Ureter (tissue), 1 donor: Measurements from ENCODE around the gene SLC2A11. TPM values are rescaled to one million over a fixed set of nuclear protein-coding genes. Genes with fewer than 3 reads are reported as not detected.
"Not testable (repeated sequence)": the region's sequence is repeated elsewhere in the genome, so short reads cannot be mapped to it uniquely, and the experiment has no call there.

ENCODE experiments used
- DNase-seq: peaks from one replicate; pipeline ENCODE4 v3.0.0-alpha.2; 2020; ENCODE audit warnings: low spot score
- total RNA-seq: library from RNA; stranded (reverse); gene quantifications from one replicate; pipeline ENCODE4 v1.2.4, GENCODE V29; 2023
- donor health status: DM: yes; HTN: yes; CAD: no.

The SLC2A11 gene
- total RNA-seq, 1 donor from 2014 or later, result 15.0 TPM

DNA sequence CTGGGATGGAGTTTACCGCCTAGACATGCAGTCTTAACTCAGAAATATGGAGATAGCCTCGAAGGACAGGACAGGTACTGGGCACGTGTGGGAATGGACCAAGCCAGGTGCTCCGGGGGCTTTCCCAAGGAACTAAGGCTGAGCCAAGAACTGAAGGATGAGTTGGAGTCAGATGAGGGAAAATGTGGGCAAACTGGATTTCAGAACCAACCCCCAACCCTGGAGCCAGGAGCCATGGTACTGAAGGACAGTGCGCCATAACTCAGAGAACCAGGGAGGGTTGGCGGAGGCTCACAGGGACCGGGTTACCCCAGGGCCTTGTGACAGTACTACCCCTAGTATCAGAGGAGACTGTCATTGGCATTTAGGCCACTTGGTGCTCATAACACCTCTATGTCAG lies 34.1 kb downstream of the SLC2A11 start:
- DNase-seq, result no peak

DNA sequence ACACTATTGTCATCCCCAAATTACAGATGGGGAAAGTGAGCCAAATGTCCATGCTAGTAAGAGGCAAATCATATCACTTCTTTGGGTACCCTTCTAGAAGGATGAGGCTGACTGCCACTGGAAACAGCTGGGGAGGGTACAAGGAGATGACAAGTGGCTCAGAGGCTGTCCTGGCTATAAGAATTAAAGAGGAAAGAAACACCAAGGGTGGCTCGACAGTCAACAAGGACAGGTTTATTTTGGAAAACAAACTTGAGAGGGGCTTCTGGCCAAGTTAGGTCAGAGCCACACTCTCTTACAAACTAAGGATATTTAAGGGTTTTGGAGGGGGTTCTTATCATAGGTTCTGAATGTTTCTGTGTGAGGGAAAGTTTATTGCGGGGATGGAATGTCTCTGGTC lies 34.5 kb downstream of the SLC2A11 start:
- no peak for DNase-seq

DNA sequence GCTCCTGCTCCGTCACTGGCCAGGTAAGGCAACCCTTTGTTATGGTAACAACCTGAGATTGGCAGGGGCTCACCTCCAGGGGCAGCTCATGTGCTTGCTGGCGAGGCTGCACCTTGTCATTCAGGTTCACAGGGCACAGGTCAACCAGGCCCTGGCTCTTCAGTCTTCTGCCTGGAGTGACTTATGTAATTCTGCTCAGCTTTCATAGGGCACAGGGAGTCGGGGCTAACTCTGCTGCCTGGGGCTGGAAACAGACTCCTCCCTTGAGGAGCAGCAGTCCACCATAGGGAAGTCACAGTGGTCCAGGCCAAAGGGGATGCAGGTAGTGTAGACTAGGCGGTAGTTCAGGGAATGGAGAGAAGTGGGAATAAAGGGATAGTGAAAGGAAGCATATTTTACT lies 35.0 kb downstream of the SLC2A11 start:
- no peak for DNase-seq

DNA sequence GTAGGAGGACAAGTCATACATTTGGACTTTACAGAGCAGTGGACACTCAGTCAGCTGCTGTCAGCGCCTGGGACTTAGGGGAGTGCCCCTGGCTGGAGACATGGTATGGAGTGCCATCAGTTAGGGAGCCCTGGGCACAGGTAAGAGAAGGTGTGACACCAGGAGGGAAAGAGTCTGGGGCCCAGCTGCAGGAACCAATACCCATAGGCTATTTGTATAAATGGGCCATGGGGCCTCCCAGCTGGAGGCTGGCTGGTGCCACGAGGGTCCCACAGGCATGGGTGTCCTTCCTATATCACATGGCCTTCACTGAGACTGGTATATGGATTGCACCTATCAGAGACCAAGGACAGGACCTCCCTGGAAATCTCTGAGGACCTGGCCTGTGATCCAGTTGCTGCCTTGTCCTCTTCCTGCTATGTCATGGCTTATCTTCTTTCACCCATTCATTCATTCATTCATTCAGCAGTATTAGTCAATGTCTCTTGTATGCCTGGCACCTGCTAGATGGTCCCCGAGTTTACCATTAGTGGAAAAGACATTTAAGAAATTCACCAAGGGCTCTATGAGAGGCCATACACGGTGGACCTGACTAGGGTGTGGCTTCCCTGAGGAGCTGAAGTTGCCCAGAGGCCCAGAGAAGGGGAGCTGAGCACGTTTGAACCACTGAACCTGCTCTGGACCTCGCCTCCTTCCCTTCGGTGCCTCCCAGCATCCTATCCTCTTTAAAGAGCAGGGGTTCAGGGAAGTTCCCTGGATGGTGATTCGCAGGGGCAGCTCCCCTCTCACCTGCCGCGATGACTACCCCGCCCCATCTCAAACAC lies 35.7 kb downstream of the SLC2A11 start:
- no peak for DNase-seq

DNA sequence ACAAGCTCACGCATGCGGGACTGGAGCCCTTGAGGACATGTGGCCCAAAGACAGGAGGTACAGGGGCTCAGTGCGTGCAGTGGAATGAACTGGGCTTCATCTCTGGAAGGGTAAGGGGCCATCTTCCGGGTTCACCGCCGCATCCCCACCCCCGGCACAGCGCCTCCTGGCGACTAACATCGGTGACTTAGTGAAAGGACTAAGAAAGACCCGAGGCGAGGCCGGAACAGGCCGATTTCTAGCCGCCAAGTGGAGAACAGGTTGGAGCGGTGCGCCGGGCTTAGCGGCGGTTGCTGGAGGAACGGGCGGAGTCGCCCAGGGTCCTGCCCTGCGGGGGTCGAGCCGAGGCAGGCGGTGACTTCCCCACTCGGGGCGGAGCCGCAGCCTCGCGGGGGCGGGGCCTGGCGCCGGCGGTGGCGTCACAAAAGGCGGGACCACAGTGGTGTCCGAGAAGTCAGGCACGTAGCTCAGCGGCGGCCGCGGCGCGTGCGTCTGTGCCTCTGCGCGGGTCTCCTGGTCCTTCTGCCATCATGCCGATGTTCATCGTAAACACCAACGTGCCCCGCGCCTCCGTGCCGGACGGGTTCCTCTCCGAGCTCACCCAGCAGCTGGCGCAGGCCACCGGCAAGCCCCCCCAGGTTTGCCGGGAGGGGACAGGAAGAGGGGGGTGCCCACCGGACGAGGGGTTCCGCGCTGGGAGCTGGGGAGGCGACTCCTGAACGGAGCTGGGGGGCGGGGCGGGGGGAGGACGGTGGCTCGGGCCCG lies 36.5 kb downstream of the SLC2A11 start, which contains the start of gene MIF:
MIF (plus strand) TSS at position 439 of the 765 bp plus-strand sequence; CDS start at position 531, 92 bp downstream.
- peak; percentile 98 for DNase-seq

DNA sequence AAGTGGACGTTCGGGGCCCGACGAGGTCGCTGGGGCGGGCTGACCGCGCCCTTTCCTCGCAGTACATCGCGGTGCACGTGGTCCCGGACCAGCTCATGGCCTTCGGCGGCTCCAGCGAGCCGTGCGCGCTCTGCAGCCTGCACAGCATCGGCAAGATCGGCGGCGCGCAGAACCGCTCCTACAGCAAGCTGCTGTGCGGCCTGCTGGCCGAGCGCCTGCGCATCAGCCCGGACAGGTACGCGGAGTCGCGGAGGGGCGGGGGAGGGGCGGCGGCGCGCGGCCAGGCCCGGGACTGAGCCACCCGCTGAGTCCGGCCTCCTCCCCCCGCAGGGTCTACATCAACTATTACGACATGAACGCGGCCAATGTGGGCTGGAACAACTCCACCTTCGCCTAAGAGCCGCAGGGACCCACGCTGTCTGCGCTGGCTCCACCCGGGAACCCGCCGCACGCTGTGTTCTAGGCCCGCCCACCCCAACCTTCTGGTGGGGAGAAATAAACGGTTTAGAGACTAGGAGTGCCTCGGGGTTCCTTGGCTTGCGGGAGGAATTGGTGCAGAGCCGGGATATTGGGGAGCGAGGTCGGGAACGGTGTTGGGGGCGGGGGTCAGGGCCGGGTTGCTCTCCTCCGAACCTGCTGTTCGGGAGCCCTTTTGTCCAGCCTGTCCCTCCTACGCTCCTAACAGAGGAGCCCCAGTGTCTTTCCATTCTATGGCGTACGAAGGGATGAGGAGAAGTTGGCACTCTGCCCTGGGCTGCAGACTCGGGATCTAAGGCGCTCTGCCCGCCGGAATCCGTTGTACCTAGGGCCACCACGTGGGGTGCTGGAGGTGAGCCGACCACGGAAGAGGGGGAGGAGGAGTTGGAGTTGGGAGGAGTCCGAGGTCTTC lies 37.3 kb downstream of the SLC2A11 start:
- DNase-seq, result peak; percentile 83

DNA sequence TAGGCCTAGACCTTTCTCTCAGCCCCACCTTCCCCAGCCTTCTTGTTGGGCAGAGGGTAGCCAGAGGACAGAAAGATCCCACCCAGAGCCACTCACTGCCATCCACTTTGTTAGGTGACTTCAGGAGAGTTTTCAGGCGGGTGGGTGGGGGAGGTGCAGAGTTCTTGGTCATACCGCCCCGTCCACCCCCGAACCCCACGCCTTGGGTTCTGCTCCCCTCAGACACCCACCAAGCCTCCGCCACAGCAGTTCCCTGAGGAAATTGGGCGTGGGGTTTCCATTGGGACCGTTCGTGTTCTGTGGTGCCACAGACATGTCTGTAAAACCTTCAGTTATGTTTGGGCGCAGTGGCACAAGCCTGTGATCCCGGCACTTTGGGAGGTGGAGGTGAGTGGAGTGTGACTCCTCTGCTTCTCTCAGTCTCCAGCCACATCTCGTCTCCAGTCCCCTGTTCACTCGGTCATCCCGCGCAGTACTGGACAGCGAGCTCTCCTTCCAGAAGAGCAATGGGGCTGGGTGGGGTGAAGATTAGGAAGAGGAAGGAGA lies 38.0 kb downstream of the SLC2A11 start:
- no peak for DNase-seq

DNA sequence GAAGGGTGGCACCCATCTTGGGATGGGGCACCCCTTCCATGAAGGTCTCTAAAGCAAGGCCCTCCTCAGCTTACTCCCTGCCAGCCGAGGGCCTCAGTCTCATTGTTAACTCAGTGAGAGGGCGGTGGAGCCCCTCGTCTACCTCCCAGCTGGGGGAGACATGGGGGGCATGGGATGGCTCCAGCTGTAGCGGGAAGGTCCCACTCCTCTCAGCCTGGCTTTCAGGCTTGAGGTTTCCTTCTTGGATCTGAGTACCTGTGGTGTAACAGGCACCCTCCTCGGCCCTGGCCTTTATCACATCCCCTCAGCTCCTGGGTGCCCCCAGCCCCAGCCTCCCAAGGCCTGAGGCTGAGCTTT lies 38.5 kb downstream of the SLC2A11 start:
- DNase-seq, result no peak

DNA sequence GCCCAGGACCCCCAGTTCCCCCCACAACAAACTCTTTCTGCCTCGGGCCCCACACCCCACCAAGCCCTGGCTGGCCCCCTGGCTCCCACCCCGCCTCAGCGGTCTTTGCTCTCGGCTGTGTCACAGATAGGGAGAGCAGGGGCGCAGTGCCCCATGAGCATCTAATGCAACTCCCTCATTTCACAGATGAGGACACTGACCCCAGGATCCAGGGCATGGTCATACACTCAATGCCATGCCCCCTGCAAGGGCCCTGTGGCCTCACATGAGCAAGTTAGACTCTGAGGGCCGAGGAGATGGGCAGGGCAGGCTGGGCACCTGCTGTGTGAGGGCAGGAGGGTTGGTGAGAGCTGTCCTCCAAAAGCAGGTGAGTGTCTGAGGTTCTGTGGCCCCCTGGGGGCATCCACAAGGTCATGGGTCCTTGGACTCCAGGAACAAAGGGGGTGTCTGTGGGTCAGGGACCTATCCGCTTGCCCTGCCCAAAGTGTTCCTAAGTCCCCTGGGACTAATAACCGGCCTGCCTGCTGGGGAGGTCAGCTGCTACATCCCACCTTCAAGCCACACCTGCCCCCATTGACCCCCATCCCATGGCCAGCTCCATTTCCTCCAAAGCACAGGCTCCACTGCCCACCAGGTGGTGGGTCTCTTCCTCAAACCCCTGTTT lies 39.0 kb downstream of the SLC2A11 start:
- DNase-seq, result no peak

DNA sequence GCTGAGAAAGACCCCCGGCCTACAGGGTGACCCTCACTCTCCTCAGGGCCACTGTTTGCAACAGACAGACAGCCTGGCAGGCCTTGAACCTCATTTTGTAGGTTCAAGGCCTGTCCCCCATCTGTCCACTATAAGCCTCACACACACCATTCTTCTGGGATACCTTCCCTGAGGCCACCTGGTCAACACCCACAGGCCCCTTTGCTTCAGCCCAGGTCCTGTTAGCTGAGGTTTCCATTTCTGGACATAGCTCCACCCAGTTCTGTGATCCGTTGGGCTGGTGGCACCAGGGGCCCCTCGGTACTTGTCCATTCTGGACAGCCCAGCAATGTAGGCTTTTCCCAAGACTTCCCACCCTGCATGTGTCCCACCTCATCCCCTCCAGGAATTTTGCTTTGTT lies 39.6 kb downstream of the SLC2A11 start:
- DNase-seq, result no peak

DNA sequence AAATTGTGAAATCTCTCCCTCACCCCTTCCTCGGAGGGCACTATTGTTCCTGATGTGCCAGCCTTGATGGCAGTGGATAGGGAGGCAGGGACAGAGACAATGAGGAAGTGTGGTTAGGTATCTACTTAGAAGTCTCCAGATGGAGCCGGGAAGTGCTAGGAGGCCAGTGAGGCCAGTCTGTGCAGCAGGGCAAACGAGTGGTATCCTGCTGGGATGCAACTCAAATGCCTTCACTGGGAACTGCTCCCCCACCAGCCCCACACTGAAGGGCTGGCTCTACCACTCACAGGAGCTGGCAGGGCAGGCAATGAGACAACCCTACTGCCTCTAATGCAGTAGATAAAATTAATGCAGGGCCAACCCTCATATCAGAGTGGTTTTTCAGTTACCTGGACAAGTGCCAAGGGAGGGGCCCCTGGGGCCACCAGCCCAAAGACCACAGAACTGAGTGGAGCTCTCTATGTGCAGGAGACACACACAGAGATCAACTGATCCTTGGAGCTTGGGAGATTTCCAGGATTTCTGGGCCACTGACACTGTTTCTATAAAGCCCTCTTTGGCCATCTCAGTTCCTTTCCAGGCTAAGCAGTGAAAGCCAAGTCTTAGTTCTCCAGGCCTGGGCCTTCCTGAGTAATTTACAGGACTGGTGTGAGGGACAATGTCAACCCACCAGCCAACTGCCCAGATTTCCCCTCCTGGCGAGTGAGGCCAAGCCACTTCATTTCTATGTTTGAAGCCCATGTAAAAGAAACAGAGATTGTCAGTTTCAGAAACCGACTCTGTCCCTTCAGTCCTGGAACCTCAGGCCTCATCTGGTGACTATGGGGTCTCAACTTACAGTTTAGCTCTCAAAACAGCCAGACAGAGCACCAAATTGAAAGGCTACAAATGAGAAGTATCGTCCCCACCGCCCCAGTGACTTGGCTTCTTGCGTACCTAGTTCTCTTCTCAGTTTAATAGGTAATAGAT lies 40.6 kb downstream of the SLC2A11 start:
- no peak for DNase-seq

DNA sequence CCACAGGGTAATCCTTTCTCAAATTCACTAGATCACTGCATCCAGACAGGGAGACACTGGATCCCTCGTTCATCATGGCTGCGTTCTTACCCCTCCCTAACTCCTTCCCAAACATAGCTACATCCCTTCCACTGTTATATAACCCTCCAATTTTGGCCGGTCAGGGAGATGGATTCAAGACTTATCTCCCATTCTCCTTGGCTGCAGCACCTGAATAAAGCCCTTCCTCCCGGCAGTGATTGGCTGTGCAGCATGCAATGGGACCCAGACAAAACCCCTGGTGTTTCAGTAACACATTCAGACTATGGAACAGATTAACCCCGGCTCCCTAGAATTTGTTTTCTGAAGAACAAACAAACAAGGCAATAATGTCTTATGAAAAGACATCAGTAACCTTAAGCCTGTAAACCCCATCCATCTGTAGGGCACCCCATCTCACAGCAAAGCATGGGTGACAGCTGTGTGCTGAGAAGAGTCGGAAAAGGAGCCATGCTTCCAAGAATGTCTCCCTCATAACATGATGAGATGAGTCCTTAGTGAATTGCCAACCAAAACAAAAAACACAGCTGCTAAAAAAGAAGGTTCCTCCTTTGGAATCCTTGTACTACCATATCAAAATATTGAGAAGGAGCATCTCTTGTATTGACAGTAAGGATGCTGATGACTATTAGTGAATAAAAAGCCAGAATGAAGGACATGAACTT lies 41.5 kb downstream of the SLC2A11 start:
- DNase-seq, result no peak

DNA sequence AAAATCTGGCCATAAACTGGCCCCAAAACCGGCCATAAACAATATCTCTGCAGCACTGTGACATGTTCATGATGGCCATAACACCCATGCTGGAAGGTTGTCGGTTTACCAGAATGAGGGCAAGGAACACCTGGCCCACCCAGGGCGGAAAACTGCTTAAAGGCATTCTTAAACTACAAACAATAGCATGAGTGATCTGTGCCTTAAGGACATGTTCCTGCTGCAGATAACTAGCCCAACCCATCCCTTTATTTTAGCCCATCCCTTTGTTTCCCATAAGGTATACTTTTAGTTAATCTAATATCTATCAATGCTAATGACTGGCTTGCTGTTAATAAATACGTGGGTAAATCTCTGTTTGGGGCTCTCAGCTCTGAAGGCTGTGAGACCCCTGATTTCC lies 42.6 kb downstream of the SLC2A11 start:
- not testable (repeated sequence) for DNase-seq

DNA sequence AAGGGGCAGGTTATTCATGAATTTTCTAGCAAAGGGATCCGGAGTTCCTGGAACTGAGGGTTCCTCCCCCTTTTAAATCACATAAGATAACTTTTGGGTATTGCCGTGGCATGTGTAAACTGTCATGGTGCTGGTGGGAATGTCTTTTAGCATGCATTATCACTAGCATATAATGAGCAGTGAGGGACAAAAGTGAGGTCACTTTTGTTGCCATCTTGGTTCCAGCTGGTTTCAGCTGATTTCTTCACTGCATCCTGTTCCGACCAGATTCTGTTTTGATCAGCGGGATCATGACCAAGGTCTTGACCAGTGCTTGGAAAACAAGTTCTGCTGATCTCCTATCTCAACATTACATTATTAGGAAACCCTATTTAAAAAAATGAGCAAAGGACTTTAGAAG lies 43.9 kb downstream of the SLC2A11 start:
- no peak for DNase-seq

DNA sequence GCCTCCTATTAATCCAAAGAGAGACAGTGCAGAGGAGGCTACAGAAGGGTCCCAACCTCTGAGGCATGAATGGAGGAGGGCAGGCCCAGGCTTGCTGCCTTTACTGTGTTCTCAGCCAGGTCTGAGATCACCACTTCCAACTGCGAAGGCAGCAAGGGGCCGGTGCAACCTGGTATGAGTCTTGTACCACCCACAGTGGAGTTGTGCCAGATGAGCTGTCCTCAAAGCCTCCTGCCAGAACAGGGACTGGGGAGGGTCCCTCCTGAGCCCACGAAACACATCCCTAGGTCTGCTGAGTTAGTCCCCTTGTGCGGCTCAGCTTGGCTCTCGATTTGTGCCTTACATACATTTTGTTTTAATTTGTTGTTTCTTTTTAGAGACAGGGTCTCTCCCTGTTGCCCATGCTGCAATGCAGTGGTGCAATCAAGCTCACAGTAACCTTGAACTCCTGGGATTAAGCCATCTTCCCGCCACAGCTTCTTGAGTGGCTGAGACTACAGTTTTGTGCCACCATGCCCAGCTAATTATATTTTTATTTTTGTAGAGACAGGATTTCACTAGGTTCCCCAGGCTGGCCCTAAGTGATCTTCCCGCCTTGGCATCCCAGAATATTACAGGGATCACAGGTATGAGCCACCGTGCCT lies 45.8 kb downstream of the SLC2A11 start:
- DNase-seq, result no peak

DNA sequence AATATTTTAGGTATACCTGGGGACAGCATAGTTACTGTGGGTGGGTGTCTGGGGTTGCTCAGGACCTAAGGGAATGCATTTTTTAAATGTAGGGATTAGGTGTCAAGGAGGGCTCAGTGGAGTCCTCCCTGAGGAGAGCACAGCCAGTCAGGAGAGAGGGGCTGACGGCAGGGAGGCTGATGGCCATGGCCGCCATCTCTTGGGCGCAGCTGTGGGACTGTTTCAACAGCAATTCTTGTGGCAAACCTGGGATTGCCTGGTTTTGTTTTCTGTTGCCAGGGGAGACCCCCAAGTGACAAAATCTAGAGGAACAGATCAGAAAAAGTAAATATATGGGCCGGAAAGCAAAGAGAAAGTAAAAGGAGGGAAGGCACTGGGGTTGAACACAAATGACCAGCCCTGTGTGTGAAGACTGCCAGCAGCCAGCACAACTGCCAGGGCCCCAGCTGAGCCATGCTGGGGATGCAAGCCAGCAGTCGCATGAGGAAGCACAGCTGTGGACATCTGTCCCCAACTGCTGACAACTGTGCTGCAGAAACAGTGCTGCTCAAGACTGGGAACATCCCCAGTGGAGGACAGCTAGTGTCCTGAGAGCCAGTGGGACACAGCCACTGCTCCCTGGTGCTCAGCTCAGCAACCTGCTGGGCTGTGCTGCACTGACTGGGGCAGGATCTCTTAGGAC lies 47.0 kb downstream of the SLC2A11 start:
- no peak for DNase-seq

DNA sequence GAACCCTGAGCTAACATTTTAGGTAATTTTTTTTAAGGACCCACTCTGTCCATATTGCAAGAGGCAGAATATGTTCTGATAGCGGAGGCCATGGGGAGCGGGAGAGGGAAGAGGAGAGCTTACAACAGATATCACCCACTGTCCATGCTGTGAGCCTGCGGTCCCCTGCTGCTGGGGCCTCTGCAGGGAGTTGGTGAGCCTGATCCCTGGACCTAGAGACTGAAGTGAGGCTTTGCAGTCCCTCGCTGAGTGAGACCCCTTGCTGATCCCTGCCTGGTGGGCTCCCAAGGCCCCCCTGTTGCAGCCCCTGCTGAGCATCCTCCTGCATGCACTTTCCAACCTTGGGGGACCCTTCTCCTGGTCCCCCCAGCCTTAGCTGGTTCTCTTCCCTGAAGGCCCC lies 49.0 kb downstream of the SLC2A11 start:
- DNase-seq, result no peak

DNA sequence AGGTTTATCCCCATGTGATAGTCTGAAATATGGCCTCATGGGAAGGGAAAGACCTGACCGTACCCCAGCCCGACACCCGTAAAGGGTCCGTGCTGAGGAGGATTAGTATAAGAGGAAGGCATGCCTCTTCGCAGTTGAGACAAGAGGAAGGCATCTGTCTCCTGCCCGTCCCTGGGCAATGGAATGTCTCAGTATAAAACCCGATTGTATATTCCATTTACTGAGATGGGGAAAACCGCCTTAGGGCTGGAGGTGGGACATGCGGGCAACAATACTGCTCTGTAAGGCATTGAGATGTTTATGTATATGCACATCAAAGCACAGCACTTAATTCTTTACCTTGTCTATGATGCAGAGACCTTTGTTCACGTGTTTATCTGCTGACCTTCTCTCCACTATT lies 49.7 kb downstream of the SLC2A11 start:
- not testable (repeated sequence) for DNase-seq
